IPS-18c (cell line): ENCODE results near the gene CYYR1.

ENCODE experiments used
- H3K4me3 ChIP-seq: 2 replicates; pipeline ENCODE4 v1.7.0; 2013; ENCODE audit warnings: low read depth, mild to moderate bottlenecking, low read length, moderate library complexity; ENCODE audit not compliant: insufficient read depth
- H3K9me3 ChIP-seq: one replicate; pipeline ENCODE4 v1.6.1; 2013; ENCODE audit warnings: mild to moderate bottlenecking, low read length, moderate library complexity; ENCODE audit not compliant: control insufficient read depth, insufficient read depth

CYYR1 gene

DNA sequence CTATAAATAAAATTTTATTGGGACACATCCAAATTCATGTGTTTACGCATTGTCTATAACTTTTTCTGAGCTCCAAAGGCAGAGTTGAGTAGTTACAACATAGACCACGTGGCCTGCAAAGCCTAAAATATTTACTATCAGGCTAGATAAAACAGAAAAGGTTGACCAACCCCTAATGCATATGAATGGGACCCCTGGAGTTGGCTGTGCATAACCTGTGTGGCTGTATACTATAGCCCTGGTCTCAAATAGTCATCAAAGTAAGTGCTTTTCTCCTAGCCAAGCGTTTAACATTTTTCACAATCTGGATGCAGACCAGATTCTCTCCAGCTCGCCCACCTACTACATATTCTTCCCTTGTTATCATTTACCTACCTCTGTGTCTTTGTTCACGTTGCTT lies 60.4 kb downstream of the CYYR1 start:
- no peak overlapping the region for H3K4me3 ChIP-seq

DNA sequence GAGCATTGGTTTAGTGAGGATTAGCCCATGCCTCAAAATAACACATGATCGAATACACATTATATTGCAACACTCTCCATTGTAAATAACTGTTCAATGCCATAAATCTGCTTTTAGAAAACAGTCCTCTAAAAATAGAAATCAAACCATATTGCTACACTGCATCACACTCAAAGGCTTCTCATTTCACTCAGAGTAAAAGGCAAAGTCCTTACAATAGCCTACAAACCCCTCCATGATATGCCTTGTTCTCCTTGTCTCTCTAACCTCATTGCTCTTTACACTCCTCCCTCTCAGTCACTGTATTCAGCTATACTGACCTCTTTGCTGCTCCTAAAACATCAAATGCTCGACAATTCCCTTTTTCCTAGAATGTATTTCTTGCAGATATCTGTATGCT lies 64.2 kb downstream of the CYYR1 start:
- H3K9me3 ChIP-seq, result no peaks in the 10 kb centered on the region
- H3K4me3 ChIP-seq, result no peak overlapping the region

More for the DNA sequence above, 60.4 kb downstream of the CYYR1 start:
- H3K9me3 ChIP-seq, result no peaks in the 10 kb centered on the region

DNA sequence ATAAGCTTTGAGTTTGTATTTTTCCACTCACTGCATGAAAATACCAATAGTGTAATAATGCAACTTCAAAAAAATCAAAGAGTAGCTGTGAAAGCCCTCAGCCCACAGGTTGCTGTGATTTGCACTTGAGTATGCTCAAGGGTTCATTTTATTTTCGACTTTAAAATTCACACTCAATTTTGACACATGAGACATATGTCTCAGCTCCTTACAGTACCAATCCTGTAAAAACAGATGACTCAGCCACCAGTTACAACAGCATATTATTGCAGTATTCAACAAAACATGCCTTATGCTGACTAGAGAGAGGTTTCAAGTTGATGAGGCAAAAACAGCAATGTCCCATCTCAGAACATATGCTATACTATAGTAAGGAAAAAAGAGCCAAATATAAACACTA lies 66.1 kb downstream of the CYYR1 start:
- no peak overlapping the region for H3K4me3 ChIP-seq

DNA sequence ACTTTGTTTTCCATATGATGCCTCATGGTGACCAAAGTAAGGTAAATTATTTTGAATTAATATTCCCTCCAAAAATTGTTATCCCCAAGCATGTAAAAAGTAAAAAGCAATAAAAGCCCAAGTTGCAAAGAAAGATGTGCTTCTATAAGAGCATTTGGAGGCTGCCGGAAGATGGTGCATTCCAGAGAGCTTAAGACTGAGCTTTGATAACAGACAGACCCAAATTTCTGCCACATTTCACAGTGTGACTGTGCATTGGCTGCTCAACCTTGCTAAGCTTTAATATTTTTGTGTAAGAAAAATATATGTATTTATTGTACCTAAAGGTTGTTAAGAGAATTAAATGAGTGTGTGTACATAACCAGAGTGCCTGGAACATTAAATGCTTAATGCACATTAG lies 67.9 kb downstream of the CYYR1 start:
- no peaks in the 10 kb centered on the region for H3K9me3 ChIP-seq

More for the DNA sequence above, 66.1 kb downstream of the CYYR1 start:
- H3K9me3 ChIP-seq, result no peaks in the 10 kb centered on the region

DNA sequence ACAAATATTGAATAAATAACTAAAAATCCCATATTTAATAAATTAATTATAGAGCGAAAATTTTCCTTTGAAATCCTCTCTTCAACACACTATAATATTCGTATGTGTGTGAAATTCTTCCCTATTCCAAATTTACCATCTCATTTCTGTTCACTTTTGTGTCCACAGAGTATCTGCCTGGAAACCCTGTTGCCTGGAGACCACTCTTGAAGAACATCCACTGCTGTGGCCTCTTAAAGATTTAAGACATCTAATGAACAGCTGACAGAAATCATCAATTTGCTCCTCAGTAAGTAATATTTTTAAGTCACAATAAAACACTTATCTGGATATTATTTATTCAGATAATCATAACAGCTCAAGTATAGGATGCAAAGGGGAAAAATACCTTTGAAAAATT lies 69.7 kb downstream of the CYYR1 start:
- Histone ChIP-seq H3K9me3 (no peaks in the 10 kb centered on the region), H3K4me3 (no peak overlapping the region)

More for the DNA sequence above, 67.9 kb downstream of the CYYR1 start:
- no peak overlapping the region for H3K4me3 ChIP-seq

DNA sequence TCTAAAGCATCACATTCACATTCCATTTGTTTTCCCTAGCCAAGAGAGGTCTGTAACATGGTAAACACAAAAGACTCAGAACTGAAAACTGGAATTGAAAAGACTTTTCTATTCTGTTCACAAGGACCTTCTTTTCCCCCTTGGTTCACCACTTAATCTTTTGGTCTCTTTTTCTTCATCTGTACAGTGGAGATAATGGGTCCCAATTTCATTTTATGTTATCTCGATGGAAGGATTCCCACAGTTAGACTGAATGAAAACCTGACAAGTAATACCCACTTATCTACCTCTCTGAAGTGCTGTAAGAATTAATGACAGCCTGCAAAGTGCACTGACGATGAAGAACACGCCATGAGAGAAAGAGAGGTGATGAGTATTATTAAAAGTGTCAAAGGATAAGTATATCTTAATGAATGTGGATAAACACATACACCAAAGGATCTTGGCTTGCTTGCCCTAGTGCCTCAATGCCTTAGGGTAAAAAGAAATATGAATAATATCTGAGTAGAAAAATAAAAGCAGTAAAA lies 71.5 kb downstream of the CYYR1 start:
- Histone ChIP-seq H3K9me3 (no peaks in the 10 kb centered on the region), H3K4me3 (no peak overlapping the region)

DNA sequence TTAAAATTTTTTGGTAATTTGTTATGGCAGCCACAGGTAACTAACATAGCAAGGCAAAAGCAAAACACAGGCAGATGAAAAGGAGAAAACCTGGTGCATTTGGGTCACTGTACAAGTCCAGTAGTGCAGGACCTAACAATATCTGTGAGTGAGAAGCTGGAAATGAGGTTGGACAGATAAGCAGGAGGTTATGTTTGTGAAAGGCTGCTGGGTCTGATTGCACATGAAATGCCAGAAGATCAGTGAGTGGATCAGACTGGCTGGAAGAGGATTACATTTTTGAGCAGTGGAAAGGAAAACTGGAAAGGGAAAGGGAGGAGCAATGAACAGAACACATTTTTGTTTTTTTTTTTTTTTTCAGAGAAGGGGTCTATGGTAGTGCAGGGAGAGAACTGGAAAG lies 73.6 kb downstream of the CYYR1 start:
- no peak overlapping the region for H3K4me3 ChIP-seq
- no peaks in the 10 kb centered on the region for H3K9me3 ChIP-seq

DNA sequence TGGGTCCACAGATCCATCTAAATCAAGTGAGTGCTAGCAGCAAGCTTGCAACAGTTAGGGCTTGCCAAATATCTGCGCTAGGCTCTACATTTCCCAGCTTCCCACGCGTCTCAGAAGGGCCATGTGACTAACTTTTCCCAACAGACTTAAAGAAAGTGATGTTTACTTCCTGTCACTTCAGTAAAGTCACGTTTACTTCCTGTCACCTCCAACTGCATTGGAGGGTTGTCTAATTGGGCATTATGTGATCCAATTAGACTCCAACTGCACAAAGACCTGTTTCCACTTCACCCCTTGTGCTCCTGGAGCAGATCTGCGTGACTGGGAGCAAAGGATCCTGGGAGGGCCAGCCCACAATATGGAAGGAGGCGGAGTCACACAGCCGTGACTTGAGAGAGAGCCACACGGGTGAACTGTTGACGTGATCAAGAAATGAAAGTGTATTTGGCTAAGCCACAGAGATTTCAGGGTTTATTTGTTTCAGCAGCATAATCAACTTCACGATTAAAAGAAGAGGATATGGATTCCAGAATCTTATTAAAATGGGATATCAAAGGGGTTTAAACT lies 77.7 kb downstream of the CYYR1 start:
- no peaks in the 10 kb centered on the region for H3K9me3 ChIP-seq
- no peak overlapping the region for H3K4me3 ChIP-seq

DNA sequence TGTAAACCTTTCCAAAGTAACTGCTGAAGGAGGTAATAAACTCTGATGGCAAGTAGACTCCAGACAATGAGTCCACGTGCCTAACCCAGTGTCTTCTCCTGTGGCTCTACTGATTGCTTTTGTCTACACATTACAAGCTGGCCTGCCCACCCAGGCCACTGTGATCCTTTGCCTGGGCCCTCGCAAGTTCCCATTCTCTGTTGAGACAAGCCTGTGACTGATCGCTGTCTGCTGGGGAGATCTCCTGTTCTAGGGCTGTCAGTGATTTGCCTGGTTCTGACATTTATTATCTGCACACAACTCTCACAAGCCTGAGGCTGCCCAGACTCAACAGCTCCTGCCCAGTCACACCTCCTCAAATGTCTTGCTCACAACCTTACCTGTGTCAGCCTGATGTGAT lies 81.4 kb downstream of the CYYR1 start:
- Histone ChIP-seq H3K4me3 (no peak overlapping the region), H3K9me3 (no peaks in the 10 kb centered on the region)

DNA sequence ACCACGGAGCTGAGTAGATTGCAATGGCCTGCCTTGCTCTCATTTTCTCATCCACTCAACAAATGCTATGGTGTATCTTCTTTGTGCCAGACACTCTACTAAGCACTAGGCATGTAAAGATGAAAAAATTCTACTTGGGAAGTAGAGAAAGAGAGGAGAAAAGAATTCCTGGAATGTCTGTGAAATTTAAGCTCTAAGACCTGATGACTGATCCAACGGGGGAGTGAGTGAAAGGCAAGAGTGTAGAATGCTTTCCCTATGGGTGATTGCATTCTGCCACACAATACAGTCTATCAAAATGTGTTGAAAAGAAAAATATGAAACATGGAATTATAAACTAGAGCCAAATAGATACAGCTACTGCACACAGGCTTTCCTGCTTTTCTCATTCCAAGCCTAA lies 82.3 kb downstream of the CYYR1 start:
- Histone ChIP-seq H3K9me3 (no peaks in the 10 kb centered on the region), H3K4me3 (no peak overlapping the region)

DNA sequence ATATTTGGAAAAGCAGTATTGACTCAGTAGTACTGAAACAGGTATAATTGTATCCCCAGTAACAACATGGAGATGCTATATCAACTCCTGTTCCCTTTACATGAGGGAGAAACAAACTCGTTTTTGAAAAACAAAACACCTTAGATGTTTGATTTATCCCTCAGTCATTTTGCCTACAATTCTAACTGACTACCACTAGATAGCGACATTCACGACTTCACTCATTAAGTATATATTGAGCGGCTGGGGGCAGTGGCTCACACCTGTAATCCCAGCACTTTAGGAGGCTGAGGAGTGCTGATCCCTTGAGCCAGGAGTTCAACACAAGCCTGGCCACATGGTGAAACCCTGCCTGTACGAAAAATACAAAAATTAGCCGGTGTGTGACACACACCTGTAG lies 83.3 kb downstream of the CYYR1 start:
- Histone ChIP-seq H3K9me3 (no peaks in the 10 kb centered on the region), H3K4me3 (no peak overlapping the region)

DNA sequence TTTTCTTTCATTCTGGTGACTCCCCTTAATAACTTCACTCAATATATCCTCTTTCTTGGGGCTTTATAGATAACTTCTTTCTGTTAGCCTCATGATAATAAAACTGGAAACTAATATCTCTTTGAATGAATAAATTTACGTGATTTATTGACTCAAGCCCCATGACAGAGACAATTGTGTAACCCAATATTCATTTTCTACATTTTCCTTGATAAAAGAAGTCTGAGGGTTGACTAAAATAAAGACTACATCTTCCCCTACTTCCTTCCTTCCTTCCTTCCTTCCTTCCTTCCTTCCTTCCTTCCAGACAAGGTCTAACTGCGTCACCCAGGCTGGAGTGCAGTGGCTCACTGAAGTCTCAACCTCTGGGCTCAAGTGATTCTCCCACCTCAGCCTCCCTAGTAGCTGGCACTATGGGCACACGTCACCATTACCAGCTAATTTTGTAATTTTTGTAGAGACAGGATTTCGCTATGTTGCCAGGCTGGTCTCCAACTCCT lies 85.1 kb downstream of the CYYR1 start:
- Histone ChIP-seq H3K9me3 (no peaks in the 10 kb centered on the region), H3K4me3 (no peak overlapping the region)

DNA sequence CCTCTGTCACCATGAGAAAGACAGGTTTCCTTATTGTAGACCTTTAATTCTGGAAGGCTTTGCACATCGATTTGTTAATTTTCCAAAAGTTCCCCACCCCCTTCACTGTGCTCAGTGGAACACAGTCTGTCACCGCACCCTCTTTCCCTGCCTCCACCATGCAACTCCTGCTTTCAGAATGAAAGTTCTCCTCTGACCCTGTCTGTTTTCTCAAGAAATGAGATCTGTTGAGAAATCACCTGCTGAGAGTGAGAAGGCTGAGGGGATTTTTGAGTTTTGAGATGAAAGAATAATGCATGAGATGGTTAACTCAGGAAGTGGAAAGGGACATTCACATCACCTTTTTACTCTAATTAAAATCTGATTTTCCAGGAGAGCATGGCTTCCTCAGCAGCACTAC lies 99.6 kb downstream of the CYYR1 start:
- Histone ChIP-seq H3K4me3 (no peak overlapping the region), H3K9me3 (no peaks in the 10 kb centered on the region)

DNA sequence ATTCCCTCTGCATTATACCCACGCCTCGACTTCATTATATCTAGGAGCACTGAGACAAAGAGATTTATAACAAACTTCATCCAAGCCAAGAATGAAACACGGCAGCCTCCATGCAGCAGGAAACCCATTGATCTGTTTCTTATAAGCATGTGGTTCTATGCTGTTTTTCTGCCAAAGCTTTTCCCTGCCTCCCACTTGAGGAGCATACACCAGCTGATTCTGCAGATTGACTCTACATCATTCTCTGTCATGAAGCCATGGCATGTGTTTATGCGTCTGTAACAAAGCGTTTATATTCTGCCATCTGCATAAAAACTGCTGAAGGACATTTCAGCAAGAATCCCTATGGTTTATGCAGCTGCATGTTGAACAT lies 102.0 kb downstream of the CYYR1 start:
- Histone ChIP-seq H3K9me3 (no peaks in the 10 kb centered on the region), H3K4me3 (no peak overlapping the region)

DNA sequence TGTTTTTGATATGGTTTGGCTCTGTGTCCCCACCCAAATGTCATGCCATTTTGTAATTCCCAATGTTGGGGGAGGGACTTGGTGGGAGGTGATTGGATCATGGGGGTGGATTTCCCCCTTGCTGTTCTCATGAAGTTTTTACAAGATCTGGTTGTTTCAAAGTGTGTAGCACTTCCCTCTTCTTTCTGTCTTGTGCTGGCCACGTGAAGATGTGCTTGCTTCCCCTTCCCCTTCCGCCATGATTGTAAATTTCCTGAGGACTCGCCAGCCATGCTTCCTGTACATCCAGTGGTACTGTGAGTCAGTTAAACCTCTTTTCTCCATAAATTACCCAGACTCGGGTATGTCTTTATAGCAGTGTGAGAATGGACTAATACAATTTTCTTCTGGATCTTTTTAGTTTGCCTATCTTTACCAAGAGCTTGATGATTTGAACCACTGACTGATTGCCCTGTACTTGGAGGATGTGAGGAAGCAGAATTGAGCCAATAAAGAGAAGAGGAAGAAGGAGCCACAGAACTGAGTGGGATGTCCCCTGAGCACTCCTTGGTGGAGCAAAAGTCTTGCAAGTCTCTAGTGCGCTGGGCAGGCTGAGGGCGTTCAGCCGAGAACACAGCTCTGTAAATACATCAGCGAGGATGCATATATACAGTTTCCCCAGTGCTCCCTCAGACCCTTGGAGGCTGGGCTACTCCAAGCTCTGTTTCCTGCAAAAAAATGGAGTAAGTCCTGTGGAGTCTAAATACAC lies 102.6 kb downstream of the CYYR1 start:
- Histone ChIP-seq H3K9me3 (no peaks in the 10 kb centered on the region), H3K4me3 (no peak overlapping the region)

DNA sequence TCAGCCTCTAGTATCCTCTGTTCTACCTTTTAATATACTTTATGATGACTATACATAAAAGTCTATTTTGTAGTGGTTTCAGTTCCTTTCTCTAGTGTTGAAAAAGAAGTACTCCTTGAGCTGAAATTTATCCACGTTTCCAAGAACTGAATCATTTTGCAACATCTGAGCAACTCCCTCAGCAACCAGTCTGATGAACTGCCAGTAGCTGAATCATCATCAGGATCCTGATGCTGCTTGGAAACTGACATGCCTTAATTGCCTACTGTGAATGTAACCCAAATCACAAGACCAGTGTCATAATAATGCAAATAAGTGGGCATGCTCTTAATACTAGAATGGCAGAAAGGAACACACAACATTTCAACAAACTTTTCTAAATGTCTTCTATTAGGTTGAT lies 103.3 kb downstream of the CYYR1 start:
- no peaks in the 10 kb centered on the region for H3K9me3 ChIP-seq
- no peak overlapping the region for H3K4me3 ChIP-seq

DNA sequence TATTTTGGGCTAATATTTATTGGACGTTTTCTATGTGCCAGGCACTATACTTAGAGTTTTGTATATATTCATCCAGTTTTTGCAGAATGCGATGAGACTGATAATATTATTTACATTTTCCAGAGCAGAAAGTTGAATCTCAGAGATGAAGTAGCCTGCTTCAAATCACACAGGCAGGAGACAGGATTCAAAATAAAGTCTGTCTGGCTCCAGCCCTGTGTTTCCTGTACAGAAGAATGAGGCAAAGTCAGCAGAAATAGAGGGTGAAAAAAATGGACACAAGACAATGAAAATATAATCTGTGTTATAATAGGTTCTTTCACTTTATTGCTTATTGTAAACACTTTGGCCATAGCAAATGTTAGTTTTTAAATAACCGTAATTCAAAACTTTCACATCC lies 107.2 kb downstream of the CYYR1 start:
- H3K4me3 ChIP-seq, result no peak overlapping the region
- no peaks in the 10 kb centered on the region for H3K9me3 ChIP-seq

DNA sequence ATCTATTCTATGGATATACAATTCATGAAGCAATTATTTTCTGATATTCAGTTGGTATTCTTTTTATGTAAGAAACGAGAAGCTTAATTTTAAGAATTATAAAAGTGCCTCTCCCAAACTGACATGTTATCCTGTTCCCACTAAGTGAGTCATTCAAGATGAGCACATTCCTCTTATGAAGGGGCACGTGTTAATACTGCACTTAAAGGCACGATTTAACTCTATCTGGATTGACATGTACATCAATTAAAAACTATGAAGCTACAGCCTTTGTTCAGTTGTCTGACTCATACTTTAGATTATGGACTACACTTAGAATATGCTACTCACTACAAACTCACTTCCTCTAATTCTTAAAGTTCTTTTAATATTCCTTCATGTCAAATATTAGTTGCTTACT lies 111.6 kb downstream of the CYYR1 start:
- Histone ChIP-seq H3K9me3 (no peaks in the 10 kb centered on the region), H3K4me3 (no peak overlapping the region)
